ENCODE data around the gene CEP43.
"Not testable (repeated sequence)": the region's sequence is repeated elsewhere in the genome, so short reads cannot be mapped to it uniquely, and the experiment has no call there.

Gene CEP43

GRCh38 chr6:166999145-166999883 is at the start of gene CEP43:
Gene CEP43 (plus strand): TSS chr6:166999397. CDS start chr6:166999413, 16 bp downstream.
- DNase-seq: peak; percentile 79

GRCh38 chr6:166949528-166950442 is 49.4 kb upstream of the CEP43 start:
- no peak for DNase-seq

DNA sequence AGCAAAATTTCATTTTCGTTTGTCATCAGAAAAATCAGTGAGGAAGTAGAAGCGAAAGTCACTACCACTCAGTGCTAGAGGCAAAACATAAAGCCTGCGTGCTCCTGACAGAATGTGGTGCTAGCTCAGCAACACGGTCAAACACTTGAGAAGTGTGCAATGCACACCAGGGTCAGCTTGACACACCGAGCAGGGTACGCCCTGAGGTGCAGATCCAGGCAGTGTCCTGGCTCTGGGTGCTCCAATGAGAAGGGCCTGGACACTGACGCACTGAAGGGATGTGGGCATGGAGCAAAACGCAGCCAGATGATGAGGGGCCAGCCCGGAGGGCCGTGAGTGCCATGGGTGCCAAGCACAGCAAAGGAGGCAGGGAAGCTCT is 48.8 kb upstream of the CEP43 start:
- DNase-seq: no peak

GRCh38 chr6:166950892-166951669 is 48.1 kb upstream of the CEP43 start:
- DNase-seq: not testable (repeated sequence)

DNA sequence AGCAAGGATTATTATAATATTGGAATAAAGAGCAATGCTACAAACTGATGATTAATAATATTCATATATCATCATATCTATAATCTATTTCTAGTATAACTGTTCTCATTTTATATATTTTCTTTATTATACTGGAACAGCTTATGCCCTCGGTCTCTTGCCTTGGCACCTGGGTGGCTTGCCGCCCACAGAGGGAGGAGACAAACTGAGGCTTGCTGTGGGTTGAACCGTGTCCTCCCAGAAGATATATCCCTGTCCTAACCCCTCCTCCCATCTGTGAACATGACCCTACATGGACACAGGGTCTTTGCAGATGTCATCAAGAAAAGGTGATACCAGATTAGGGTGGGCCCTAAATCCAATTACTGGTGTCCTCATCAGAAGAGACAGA is 47.5 kb upstream of the CEP43 start:
- DNase-seq: no peak

DNA sequence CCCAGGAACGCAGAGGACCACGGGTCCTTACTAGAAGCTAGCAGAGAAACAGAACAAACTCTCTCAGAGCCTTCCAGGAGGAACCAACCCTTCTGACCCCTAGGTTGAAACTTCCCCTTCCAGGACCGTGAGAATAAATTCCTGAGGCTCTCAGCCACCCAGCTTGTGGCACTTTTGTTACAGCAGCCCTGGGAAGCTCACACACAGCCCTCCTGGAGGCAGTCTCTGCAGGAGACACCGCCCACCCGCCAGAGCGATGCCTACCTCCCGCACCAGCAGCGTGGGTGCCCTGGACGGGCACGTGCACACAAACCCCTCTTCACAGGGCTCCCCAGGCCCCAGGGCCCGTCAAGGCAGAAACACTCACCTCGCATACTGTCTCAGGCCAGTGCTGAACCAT is 47.1 kb upstream of the CEP43 start:
- no peak for DNase-seq

GRCh38 chr6:166952567-166953486 is 46.4 kb upstream of the CEP43 start:
- no peak for DNase-seq

GRCh38 chr6:166954118-166954713 is 45.0 kb upstream of the CEP43 start:
- no peak for DNase-seq

DNA sequence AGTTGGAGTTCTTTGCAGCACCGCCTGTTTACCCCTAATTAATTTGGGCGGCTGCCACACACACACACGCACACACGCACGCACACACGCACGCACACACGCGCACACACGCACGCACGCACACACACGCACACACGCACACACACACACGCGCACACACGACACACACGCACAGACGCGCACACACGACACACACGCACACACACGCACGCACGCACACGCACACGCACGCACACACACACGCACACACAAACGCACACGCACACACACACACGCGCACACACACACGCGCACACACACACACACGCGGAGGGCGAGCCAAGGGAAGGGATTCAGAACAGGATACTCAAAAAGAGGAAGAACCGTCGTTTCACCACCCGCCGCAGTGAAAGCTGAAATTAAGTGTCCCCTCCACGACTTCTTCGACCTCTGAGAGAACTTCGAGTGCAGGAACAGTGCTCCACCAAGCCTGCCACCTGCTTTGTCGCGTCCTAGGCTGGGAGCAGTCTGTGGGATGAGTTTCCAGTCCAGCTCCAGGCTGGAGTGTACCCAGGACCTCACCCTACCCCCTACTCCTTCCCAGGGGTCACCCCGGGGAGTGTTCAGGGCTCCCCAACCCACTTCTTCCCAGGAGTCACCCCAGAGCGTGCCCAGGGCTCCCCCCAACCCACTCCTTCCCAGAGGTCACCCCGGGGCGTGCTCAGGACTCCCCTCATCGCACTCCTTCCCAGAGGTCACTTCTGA is 43.9 kb upstream of the CEP43 start:
- DNase-seq: peak; percentile 62

- DNase-seq: peak; percentile 63
These were observed 43.2 kb upstream of the CEP43 start for GRCh38 chr6:166955865-166956443.

- peak; percentile 88 for DNase-seq
These were observed 42.6 kb upstream of the CEP43 start, which contains the start of gene RNASET2 for GRCh38 chr6:166956444-166957086. Gene RNASET2 (minus strand): TSS chr6:166956550. CDS start chr6:166956182, 368 bp downstream.

GRCh38 chr6:166957087-166957804 is 42.0 kb upstream of the CEP43 start:
- no peak for DNase-seq

DNA sequence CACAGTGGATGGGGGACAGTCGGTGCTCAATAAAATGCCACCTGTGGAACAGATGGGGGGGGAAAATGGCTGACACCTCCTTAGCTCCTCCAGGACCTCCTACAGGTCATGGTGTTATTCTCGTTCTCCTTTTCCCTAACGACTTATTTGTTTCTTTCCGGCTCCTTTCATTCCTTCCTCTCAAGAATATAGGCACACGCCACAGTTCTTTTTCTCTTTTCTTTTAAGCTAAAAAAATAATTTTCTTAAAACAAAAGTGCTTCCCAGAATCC is 41.5 kb upstream of the CEP43 start:
- no peak for DNase-seq

GRCh38 chr6:166958926-166959861 is 40.0 kb upstream of the CEP43 start:
- DNase-seq: no peak

DNA sequence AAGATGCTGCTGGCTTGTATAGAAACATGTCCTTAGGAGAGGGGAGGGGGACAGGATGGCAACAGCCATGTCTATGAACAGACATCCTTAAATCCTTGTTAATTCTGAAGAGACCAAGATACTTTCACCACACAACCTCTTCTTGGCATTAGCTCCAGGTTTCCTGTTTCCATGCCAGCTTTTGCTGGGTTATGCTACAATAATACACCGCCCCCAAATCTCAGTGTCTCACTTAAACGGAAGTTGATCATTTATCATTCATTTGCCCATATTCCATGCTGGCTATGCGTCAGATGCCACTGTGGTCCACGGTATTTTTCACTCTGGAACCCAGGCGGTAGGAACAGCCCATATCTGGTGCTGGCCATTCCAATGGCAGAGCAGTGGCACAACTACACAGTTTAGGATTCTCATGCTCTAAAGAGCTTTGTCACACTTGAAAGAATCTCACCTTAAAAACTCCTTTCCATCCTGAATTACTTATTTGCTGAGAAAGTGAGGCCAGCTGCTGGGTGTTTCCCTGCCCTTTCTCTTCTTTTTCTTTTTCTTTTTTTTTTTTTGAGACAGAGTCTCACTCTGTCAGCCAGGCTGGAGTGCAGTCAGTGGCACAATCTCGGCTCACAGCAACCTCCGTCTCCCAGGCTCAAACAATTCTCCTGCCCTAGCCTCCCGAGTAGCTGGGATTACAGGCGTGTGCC is 39.1 kb upstream of the CEP43 start:
- no peak for DNase-seq

DNA sequence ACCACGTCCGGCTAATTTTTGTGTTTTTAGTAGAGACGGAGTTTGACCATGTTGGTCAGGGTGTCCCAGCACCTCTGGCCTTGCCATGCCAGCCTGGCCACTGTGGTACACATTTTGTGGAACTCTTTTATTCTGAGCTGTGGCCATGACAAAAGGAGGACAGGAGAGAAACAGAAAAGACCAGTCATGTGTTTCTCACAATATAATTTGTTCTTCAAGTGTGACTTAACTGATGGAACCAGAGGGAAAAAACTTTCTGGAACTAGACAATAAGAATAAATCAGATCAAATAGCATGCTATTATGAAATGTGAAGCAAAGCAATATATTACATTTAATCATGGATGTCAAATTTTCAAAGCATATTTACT is 38.6 kb upstream of the CEP43 start:
- DNase-seq: no peak

DNA sequence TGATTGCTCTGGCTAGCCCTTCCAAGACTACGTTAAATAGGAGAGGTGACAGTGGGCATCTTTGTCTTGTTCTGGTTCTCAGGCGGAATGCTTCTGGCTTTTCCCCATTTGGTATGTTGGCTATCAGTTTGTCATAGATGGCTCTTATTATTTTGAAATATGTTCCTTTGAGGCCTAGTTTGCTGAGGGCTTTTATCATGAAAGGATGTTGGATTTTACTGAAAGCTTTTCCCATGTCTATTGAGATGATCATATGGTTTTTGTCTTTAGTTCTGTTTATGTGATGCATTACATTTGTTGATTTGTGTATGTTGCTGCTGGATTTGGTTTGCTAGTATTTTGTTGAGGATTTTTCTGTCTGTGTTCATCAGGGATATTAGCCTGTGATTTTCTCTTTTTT is 32.9 kb upstream of the CEP43 start:
- DNase-seq: no peak

All from 8988T (cell line).